OCI-LY7 (cell line): Measurements from ENCODE around the gene BGLAP.

Source experiments
- CTCF ChIP-seq: fragments of 200-600 bp; sonication (generic); conservative IDR thresholded peaks from 2 replicates; pipeline ENCODE4 v1.5.1; 2014; ENCODE audit warnings: mild to moderate bottlenecking, antibody characterized with exemption, low read length, moderate library complexity, mixed read lengths
- EZH2phosphoT487 ChIP-seq: fragments of 200-600 bp; sonication (generic); IDR thresholded peaks from 2 replicates; pipeline ENCODE4 v1.6.1; 2018; ENCODE audit warnings: low read depth, borderline replicate concordance, mild to moderate bottlenecking, mixed run types, antibody characterized with exemption, low read length, moderate library complexity, mixed read lengths

- TF ChIP-seq CTCF (no peak), EZH2phosphoT487 (no peak)
Observed at GRCh38 chr1:156220226-156220625, 21.8 kb upstream of the BGLAP start.
